GM23338 (cell line): ENCODE measurements around the gene CDK17.

Experiments
- CREB1 ChIP-seq: fragments of 250-450 bp; sonication (Bioruptor Pico); IDR thresholded peaks from 2 replicates; pipeline ENCODE4 v1.5.0; 2020; ENCODE audit warnings: low read depth, mild to moderate bottlenecking, moderate library complexity
- EZH2 ChIP-seq: fragments of 200-600 bp; sonication (generic); IDR thresholded peaks from one replicate; pipeline ENCODE4 v1.8.0; 2017; ENCODE audit warnings: antibody characterized with exemption, mild to moderate bottlenecking, low read depth; ENCODE audit not compliant: unreplicated experiment
- EZH2phosphoT487 ChIP-seq: fragments of 200-600 bp; sonication (generic); IDR thresholded peaks from one replicate; pipeline ENCODE4 v1.8.1; 2018; ENCODE audit warnings: antibody characterized with exemption; ENCODE audit not compliant: unreplicated experiment
- NANOG ChIP-seq: IDR thresholded peaks from 2 replicates; pipeline ENCODE4 v1.6.1; 2016; ENCODE audit warnings: antibody characterized with exemption, borderline replicate concordance
- POLR2AphosphoS5 ChIP-seq: IDR thresholded peaks from 2 replicates; pipeline ENCODE4 v1.6.1; 2016; ENCODE audit warnings: antibody characterized with exemption, low read depth
- ZNF114 ChIP-seq: fragments of 250-450 bp; sonication (Bioruptor Pico); IDR thresholded peaks from 2 replicates; pipeline ENCODE4 v1.5.0; 2020; ENCODE audit warnings: mild to moderate bottlenecking, moderate library complexity
- TF ChIP-seq, protein P1 (sequence below), 2 experiments: fragments of 200-600 bp in 1 of 2; sonication (generic) in 1 of 2; conservative IDR thresholded peaks; 2 replicates each; pipeline versions ENCODE4 v1.5.1 to v1.6.1; 2016 to 2017; ENCODE audit warnings: antibody characterized with exemption in 2 of 2, low read depth in 2 of 2, mild to moderate bottlenecking in 2 of 2, moderate library complexity in 1 of 2

DNA sequence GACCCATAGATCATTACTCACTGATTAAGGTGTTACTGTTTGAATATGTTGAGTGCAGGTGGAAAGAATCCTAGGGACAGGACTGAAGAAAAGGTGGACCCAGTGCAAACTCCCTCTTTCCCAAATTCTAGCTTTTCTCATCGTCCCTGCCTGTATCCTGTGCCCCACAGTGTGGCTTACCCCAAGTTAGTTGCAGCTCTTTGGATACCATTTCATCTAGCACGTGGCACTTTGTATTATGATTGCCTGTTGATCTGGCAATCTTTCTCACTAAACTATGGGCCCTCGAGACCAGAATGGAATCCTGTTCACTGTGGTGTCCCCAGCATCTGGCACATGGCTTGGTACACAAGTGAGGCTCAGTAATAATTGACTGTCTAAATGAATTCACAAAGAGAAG lies 139.6 kb downstream of the CDK17 start:
- TF ChIP-seq POLR2AphosphoS5, result no peak
- TF ChIP-seq, protein P1, sequence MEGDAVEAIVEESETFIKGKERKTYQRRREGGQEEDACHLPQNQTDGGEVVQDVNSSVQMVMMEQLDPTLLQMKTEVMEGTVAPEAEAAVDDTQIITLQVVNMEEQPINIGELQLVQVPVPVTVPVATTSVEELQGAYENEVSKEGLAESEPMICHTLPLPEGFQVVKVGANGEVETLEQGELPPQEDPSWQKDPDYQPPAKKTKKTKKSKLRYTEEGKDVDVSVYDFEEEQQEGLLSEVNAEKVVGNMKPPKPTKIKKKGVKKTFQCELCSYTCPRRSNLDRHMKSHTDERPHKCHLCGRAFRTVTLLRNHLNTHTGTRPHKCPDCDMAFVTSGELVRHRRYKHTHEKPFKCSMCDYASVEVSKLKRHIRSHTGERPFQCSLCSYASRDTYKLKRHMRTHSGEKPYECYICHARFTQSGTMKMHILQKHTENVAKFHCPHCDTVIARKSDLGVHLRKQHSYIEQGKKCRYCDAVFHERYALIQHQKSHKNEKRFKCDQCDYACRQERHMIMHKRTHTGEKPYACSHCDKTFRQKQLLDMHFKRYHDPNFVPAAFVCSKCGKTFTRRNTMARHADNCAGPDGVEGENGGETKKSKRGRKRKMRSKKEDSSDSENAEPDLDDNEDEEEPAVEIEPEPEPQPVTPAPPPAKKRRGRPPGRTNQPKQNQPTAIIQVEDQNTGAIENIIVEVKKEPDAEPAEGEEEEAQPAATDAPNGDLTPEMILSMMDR (conservative IDR thresholded peaks at IDR 0.05; ENCODE audit: low read depth in 2 of 2), result no peak
- TF ChIP-seq EZH2phosphoT487, result no peak
- TF ChIP-seq CREB1 (CRISPR knock-in tag), result no peak
- TF ChIP-seq ZNF114 (CRISPR knock-in tag), result no peak
- no peak for TF ChIP-seq EZH2
- no peak for TF ChIP-seq NANOG
